Measurements from ENCODE around the gene SYMPK.

DNA sequence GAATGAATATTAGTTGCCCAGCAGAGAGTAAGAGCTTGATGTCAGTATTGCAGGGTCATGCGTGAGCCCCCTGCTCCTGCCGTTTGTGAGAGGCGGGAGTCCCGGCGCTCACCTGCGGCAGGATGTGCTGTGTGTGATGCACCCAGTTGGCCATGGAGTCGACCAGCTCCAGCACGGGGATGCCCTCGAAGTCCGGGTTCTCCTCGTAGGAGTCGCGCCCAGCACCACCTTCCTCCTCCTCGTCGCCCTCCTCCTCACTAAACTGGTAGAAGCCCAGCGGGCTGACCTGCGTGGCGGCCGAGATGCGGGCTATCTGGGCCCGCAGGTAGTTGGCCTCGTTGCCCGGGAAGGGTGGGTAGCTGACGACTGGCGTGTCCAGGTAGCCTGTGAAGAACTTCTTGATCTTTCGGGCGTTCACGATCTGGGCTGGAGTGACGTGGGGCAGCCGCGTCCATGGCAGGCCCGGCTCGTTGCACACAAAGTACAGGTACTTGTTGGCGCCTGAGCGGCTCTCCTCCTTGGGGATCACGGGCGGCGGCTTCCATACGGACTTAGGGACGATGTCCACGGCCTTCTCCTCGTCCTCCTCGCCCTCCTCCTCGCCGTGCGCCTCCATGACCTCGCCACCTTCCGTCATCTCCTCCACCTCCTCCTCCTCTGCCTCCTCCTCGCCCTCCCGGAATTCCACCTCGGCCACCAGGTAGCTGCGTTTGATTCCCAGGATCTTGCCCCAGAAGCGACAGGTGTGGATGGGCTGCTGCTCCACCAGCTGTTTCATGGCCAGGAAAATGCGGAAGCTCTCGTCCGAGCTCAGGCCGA lies 58.6 kb downstream of the SYMPK start:
- TF ChIP-seq EZH2 (IDR thresholded peaks at IDR 0.05) (no peak), POLR2AphosphoS5 (IDR thresholded peaks at IDR 0.05; ENCODE audit: borderline replicate concordance, low read depth, low read length) (no peak)

Data from SK-N-MC (cell line).